ENCODE measurements around the gene PARP12.

Gene PARP12

DNA sequence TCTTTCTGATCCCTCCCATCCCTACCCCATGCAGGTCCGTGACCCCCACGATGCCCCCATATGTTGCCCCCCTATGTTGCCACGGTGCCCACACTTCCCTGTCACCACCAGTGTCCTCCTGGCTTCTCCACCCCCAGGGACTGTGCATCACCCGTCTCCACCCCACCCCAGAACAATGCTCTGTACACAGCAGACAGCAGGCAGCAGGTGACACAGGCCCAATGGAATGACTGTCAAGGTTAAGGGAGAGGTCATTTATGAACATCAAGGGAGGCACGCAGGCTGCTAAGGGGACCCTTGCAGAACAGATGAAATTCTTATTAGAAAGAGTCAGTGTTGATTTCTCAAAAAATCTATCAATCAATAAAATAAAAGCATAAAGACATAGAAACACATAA lies 71.5 kb downstream of the PARP12 start:
- DNase-seq (ENCODE audit: low read depth): no peak

DNA sequence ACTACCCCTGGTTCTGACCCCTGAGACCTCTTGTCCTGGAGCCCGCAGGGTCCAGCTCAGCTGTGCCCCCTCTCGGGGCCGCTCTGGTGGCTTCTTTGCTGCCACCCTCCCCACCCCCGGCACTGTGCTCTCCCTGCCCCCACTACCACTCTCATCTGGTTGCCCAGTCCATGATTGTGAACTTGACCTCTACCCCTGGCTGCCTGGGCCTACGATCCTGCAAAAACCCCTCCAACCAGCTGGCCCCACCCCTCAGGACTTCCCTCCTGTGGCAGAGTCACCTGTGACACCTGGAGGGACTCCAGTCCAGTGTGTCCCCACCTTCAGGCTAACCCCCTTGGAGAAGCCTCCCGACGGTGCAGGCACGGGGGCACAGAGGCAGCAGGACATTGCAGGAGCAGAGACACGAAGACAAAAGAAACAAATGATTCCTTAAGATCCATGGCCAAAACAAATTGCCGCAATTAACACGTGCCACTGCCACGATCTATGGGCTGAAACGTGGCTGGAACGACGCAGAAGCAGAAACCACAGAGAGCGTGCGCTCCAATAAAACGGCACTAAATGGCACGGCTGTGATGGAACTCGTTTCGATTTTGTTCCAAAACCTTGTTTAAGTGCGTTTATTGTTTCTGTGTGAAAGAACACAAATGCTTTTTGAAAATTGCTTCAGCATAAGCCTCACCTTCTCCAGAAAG lies 72.0 kb downstream of the PARP12 start:
- DNase-seq (ENCODE audit: low read depth): no peak

DNA sequence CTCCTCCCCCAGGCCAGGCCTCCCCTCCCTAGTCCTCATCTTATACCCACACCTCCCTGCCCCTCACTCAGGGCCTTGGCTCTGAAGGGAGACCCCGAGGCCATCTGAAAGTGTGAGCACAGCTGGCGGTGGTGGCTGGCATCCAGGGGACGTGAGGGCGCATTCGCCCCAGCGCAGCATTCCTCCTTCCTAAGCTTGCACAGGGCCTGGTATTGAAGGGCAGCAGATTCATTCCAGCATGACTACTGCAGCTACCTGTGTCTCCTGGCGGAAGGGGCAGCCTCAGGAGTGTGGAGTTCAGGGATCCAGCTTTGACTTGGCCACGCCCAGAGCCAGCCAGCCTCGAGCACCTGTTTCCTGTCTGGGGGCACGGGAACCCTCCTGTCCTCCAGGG lies 72.6 kb downstream of the PARP12 start:
- DNase-seq (ENCODE audit: low read depth): no peak

DNA sequence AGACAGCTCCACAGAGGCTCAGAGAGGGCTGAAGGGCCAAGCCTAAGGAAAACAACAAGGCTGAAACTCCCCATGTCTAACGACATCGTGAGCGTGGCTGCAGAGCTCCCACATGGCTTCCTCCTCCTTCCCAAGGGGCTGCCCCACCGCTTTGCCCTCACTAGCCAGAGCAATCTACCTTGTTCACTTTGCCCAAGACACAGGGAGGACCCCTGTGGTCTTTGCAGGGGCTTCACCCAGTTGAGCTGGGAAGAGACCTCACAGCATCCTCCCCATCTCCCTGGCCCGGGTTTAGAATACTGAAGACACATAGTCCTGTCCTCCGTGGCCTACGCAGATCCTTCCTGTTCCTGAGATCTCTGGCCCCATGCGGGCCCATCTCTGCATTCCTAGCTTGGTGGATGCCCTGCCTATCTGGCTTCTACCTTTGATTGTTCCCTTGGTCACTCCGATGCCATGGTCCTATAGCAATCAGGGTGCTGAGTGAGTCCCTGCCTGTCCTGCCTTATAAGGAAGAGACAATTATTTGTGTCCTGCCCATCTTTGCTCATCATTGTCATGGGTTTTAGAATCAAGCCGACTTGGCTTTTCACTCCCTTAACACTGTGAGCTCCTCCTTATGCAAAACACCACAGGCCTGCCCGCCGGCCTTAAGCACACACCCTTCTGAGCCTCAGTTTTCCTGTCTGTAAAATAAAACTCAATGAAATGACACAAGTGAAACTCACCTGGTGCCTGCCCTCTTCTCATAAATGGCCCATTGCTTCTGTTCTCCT lies 73.2 kb downstream of the PARP12 start:
- no peak for DNase-seq (ENCODE audit: low read depth)

DNA sequence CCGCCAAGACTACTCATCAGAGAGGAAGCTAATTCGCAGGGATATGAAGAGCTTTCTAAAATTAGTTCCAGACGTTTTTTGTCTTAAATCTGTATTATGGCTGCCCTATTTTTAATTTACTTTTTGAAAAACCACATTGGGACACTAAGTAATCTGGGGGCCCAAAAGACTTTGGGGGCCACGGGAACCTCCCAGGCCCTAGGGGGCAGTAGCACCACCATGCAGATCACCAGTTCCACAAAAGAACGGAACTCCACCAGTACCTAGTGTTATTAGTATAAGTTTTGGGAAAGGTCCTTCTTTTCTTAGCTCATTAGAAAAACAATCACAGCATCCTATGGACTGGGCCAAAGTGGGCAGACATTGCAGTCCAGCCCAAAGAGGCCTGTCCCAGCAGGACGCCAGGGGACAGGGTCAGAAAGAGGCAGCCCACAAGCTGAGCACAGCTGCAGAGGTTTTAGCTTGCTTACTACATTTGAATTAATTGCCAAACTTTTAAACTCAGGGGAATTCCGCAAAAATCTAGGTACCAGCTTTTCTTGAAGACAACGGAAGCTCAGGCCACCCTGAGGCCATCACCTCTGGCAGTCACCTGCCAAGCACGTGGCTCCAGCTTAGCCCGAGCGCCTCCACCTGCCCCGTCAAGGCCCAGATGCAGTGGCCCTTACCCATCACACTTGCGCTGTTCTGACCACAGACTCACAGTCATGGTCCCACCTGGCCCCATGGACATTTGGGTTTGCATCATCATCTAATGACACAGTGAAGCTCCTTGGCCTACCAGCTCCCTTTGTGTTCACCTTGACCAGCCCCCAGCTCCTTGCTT lies 74.8 kb downstream of the PARP12 start:
- no peak for DNase-seq (ENCODE audit: low read depth)

DNA sequence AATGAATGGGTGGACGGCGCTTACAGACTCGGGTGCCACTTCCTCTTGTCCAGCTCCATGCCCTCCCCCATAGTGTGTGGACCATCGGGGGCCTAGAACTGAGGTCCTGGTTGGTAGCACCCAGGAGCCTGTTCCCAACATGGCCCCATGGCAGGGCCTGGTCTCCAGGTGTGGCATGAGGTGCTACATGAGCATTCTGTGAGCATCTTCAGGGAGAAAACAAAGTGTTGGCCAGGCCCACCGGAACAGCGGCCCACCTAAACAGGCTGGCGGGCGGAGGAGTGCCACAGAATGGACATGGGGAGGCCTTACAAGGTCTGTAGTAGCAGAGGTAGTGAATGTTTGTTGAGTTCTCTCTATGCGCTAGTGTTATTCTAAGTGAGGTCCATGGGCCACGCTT lies 76.9 kb downstream of the PARP12 start:
- no peak for DNase-seq (ENCODE audit: low read depth)

DNA sequence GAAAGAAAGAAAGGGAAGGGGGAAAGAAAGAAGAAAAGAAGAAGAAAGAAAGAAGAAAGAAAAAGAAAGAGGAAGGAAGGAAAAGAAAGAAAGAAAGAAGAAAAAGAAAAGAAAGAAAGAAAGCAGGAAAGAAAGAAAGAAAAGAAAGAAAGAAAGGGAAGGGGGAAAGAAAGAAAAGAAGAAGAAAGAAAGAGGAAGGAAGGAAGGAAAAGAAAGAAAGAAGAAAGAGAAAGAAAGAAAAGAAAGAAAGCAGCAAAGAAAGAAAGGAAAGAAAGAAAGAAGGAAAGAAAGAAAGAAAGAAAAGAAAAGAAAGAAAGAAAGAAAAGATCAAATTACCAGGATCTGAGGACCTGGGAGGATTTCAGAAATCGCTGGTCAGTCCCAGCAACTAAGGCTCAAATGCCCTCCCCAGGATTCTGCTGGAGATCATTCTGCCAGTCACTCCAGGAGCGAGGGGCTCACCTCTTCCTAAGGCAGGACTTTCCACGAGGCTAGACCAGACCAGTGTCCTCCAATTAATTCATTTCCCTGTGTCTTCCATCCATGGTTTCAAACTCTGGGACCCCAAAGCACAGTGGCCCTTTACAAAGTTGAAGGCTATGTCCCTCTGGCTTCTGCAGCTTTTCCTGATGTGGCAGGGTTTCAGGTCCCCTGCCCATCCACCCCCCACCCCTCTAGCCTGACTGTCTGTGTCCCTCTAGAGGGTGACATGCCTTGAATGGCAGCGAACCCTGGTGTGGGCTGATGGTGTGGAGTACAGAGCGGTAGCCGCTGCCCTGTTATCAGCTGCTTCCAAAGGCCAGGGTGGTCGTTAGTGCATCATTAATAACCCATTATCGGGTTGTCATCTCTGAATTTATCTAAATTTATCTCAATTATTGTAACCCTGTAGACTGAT lies 77.9 kb downstream of the PARP12 start:
- DNase-seq (ENCODE audit: low read depth): no peak

DNA sequence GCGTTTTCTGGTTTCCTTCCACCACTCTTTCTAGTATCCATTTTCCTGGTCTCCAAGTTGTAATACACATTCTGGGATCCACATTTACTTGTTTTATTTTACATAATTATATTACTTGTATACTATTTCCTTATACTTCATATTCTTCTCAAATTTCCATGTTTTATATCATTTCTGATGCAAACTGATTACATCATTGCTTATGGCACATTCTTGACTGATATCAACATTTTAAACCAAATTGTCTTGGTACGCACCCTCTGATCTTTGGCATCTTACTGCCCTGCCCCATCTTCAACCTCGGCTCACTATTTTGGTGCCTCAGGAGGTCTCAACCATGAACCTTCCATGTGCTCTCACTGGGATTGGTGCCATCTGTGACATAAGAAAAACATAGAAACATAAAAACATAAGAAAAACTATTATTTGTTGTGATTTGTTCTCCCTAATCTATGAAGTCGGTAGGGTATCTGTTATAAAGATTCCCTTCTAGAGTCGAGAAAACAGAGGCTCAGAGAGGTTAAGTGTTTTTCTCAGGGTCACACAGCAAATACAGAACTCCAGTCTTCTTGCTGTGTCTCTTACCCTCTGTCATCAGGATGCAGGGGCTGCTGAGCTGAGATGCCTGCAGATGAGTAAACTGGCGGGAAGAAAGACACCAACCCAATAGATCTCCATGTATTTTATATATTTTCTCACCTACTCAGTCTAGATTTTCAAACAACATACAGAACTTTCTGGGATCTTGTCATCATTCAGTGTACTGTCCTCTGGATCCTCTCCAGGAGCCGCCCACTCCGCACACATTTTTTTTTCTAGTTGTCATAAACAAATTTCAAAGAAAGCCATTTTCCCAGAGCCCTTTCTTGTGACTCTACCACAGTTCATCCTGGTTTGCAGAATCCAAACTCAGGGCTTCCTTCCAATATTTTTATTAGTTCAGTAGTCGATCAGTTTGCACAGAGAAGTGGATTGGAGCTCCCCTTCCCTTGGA lies 79.5 kb downstream of the PARP12 start:
- no peak for DNase-seq (ENCODE audit: low read depth)

DNA sequence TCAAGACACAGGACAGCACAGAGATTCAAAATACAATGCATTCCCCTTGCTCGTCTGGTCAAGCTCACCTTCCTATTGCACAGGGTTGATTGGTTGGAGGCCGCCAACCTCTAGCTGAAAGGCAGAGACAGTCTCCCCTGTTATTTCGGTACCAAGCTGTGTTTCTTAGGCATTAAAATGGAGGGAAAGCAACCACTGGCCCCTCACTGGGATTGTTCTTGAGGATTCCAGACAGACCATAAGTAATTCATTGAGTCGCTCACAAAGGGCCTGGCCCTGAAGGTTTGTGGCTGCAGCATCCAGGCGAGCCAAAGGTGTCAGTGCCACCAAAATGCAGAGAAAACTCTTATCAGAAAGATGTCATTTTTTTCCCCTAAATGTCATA lies 81.2 kb downstream of the PARP12 start:
- DNase-seq (ENCODE audit: low read depth): no peak

DNA sequence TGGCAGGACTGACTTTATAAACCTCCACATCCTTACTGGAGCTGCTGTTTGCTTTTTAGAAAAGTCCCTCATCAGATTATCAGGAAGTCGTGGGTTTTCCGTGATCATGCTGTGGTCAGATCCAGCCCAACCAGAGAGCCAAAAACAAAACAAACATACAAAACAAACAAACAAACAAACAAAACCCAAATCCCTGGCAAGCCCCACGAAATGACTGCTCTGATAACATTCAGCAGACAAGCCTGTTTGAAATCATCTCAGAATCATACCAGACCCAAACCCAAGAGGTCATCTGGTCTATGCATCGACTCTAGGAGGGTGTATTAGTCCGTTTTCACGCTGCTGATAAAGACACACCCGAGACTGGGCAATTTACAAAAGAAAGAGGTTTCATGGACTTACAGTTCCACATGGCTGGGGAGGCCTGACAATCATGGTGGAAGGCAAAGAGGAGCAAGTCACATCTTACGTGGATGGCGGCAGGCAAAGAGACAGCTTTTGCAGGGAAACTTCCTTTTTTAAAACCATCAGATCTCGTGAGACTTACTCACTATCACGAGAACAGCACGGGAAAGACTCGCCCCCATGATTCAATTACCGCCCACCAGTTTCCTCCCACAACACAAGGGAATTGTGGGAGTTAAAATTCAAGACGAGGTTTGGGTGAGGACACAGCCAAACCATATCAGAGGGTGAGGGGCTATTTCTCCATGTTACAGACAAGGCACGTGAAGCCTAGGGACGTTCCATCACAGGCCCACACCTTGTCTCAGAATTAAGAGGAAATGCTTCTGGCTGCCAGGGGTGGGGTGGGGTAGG lies 85.7 kb downstream of the PARP12 start:
- DNase-seq (ENCODE audit: low read depth): no peak

DNA sequence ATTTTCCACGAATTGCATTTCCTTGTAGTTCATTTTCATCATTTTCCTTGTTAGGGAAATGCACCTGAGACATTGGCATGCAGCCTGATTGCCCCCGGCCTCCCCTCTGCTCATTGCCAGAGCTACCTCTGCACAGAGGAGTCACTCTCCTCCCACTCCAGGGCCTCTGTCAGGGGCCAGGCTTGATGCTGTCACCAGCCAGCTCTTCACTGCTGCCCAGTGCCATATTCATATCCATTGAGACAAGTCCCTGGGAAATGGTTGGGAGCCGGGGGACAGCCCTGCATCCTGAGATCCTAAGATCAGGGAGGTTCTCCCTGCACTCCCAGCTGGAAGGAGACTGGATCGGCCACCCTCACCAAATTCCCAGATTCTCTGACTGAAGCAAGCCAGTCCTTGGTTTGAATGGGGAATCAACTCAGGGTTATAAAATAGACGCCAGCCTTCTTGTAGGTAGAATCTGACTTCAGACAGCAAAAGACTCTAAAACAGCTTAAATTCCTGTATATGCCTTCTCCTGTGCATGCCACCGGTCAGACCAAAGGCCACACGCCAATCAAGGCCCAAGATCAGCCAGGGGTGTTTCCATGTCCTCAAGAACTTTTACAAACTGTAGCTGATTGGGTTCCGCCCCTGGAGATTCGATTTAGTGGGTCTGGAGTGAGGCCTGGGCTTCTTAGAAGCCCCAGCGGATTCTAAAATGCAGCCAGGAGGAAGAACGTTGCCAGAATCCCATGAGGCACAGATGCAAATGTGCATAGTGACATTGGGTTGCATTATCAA lies 86.5 kb downstream of the PARP12 start:
- no peak for DNase-seq (ENCODE audit: low read depth)

DNA sequence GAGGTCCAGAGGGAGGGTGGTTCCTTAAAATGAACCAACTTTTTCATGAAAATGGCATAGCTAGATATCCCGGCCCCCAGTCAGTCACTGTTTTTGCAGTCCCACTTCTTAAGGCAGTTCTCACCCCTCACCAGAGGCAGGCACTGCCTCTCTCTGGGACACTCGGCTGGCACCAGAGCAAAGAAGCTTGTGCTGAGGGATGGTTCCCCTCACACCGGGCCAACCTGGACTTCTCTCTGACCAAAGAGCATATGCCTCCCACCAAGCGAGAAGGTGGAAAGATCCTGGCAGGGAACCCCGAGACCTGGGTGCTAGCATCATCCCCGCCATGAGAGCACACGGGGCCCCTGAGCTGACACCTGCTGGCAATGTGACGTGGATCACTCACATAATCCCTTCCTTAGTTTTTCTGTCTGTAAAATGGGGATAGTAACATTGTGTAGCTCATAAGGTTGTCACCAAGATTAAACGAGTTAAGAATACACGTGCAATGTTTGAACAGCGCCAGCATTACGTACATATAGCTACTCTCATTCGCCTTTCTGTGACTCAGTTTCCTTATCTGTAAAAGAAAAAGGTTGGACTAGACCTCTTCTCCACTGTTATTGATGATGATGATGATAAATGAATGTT lies 88.5 kb downstream of the PARP12 start:
- DNase-seq (ENCODE audit: low read depth): no peak

All from amniotic epithelial cell (primary cell).